Activated CD8-positive, alpha-beta memory T cell treated with anti-CD3 and anti-CD28 coated beads, Interleukin-2, amount 50 U/mL, for 48 hours (primary cell): ENCODE results near the gene ETFRF1.

Source experiments
- DNase-seq: peaks from one replicate; pipeline ENCODE4 v3.0.0-alpha.2; 2020

The ETFRF1 gene, protein sequence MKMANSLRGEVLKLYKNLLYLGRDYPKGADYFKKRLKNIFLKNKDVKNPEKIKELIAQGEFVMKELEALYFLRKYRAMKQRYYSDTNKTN

DNA sequence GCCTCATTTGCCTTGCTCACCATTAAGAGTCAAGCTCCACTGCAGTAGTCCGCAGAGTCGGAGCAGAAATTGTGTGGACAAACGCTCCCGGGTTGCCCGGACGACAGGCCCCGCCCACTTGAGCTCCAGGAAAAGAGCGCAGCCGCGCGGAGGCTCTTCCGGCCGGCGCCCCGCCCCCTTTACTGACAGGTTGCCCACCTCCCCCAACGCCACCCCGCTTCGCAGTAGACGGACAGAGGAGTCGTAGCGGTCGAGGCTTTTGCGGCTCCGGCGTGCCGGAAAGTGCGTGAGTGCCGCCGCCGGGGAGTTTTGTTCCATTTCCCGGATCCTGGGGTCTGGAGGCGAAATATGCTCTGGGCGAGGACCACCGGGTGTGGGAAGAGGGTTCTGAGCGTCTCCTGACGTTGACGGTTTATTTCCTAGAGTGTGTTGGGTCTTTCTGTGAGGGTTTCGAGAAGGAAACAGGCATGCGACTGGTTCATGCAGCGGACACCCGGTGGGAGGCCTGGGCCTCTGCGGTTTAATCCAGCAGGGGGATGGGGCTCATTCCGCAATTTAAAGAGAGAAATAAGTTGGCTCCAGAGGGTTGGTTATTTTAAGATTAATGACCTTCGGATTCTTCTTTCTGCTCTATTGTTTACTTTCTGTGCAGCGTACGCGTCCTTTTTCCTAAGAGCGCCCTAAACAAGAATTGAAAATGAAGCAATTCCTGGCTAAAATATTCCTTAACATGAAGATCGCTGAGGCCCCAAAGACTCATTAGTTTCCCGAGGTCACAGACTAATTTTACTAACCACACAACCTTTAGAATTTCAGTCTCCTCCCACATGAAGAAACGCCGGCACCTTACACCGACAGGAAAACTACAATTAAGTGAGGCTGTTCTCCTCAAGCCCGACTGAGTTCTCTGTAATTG, at the start of gene ETFRF1, which contains the start of gene DNAI7:
Gene ETFRF1 (plus strand): TSS at position 182 of the 916 bp plus-strand sequence. CDS start 8,720 bp downstream, outside the sequence.
Gene DNAI7 (minus strand): TSS at position 105 of the 916 bp plus-strand sequence. CDS start 82 bp downstream, at position 23.
- DNase-seq: peak; percentile 97

DNA sequence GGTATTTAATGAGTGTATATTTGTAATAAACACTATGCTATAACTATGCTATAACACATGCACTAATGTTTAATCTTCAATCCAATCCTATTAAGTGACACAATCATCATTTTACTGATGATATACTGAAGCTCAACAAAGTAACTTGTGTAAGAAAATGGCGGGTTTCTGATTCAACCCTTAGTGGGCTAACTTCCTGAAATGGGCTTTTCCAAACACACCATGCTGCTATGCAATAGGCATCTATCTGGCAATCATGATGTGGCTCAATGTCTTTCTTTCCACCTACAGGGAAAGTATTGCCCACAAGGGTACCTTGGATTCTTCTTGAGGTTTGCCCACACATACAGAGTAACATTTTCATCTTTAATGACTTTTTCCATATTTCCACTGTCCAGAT, 48.4 kb upstream of the ETFRF1 start:
- no peak for DNase-seq

DNA sequence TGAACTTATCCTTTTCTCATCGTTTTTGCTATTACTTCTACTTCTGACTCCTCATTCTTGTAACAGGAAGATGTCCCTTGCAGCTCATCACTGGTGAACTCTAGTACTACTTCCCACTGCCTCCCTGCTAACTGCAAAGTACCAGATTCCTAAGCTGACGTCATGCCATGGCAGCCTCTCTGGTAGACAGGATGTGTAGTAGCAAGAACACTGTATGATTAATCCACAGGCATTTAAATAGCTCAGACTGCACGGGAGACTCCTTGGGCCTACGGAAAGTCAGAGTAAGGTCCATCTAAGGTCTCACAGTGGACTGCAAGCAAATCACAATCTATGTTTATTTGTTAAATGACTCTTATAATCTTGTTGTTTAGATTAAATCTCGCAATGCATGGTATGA, 43.6 kb upstream of the ETFRF1 start:
- no peak for DNase-seq

DNA sequence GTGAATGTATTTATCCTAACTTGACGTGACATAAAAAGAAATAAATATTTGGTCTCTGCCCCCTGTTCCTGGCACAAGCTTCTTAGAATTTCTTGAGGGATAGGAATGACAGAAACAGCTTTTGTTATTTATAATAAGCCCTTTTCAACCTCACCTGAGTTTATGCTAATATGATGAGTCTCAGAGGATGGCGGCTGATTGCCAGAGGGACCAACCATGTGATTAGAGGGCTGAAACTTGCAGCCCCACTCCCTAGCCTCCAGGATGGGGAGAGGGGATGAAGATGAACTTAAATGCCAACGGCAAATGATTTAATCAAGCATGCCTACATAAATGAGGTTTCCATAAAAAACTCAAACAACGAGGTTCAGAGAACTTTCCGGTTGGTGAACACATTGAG, 43.0 kb upstream of the ETFRF1 start:
- DNase-seq: no peak

DNA sequence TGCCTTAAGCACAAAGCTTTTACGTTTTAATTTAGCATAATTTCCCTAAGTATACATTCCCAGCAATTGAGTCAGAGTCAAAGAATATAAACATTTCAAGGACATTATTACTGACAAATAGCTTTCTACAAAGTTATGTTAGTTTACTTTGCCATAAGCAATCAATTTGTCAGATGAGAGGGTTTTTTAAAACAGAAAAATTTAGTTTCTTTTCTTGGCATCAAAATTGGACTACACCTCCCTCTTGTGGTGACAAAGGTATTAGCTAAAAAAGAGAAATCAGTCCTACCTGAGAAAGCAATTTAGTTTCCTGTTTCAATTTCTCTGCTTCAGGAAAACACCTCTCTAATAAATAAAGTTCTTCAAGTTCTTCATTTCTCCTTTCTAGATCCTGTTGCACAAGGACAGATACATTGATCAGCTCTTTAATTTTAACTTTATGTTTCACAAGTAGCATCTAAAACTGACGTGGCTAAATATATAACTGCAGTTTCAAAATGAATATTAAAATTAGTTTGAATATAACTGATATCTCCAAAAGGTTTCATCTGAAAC, 39.9 kb upstream of the ETFRF1 start:
- DNase-seq: no peak

DNA sequence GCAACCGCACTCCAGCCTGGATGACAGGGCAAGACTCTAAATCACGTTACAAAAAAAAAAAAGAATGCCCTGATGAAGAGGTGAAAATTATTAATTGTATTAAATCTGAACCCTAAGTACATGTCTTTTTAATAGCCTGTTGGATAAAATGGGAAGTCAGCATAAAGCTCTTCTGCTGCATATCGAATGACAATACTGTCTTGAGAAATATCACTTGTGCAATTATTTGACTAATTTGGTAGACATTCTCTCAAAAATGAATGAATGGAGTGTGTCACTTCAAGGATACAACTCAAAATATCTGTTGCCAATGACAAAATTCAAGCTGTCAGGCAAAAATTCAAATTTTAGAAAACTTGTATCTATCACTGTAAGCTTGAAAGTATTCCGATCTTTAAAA, 39.0 kb upstream of the ETFRF1 start:
- no peak for DNase-seq

DNA sequence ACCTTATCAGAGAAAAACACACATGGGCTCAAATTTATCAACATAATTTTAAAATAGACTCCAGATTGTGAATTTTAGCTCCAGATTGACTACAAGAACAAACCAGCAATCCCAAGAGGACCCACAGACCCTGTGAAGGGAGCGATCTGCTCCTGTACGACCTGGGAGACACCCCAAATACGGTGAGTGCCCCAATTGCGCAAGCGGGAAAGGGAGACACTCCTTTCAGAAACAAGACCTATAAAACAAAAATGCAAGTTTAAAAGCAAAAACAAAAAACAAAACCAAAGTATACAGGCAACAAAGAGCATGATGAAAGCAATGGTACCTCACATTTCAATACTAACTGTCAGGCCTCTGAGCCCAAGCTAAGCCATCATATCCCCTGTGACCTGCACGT, 32.2 kb upstream of the ETFRF1 start:
- no peak for DNase-seq

DNA sequence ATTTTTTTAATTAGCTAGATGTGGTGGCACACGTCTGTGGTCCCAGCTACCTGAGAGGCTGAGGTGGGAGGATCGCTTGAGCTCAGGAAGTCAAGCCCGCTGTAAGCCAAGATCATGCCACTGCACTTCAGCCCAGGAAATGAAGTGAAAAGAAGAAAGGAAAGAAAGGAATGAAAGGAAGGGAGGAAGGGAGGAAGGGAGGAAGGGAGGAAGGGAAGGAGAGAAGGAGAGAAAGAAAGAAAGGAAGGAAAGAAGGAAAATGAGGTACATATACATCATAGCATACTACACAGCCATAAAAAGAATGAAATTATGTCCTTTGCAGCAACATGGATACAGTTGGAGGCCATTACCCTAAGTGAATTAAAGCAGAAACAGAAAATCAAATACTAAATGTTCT, 12.3 kb upstream of the ETFRF1 start:
- no peak for DNase-seq

DNA sequence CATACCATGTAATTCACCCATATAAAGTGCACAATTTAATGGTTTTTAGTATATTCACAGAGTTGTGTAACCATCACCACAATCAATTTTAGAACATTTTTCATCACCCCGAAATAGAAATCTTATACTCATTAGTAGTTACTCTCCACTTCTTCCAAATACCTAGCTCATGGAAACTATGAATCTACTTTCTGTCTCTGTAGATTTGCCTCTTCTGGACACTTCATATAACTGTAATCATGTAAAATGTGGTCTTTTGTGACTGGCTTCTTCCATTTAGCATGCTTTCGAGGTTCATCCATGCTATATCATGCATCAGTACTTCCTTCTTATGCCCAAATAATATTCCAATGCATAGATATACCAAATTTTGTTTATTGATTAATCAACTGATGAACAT, 10.9 kb upstream of the ETFRF1 start:
- no peak for DNase-seq

DNA sequence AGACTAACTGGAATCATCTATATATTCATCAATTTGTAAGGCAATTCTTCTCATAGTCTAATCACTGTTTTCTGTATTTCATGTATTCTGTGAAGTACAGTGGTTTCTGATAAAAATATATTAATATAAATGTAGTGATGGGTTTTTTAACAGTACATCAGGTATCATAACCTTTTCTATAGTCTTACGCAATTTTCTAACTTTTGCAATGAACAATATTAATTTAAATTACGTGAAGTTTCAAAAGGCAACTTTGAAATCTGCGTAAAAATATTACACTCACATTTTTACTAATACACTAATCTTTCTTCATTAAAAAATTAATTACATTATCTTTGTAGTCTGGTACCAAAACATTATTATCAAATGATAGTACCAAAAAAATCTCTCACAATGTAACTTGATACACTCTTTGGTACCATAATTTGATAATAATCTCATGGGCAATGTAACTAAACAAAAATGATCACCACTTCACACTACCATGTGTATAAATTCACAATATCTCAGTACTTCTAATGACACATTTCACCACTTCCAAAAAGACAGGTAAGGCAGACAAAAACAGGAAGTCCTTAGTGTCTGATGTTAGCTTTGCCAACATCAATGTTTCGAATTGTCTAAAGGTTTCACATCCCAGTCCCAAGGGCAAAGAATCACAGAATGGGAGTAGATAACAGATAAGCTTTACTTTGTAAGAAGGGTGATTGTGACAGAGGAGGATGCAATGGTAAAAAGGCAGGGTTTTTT, 8.8 kb upstream of the ETFRF1 start:
- no peak for DNase-seq

DNA sequence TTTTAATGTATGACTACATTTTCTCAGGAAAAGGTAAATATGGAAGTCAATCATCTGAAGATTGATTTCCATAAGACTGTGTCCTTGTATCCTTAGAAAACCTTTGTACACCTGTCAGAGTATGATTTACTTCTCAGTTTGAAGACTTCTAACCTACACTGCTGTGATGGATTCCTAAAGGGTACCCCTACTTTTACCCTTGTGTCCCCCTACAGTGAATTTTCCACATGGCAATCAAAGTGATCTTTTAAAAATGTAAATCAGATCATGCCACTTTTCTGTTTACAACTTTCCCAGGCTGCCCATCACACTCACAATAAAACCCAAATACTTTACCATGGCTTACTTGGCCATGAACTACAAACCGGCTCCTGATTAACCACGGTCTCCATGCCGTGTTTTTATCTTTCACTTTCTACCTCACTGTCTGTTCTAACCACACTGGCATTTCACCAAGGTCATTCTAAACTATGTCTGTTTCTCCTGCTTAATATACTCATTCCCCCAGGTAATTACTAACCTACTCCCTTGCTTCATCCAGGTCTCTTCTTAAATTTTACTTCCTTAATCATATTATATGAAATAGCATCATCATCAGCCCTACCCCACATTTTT, 8.1 kb upstream of the ETFRF1 start:
- no peak for DNase-seq

DNA sequence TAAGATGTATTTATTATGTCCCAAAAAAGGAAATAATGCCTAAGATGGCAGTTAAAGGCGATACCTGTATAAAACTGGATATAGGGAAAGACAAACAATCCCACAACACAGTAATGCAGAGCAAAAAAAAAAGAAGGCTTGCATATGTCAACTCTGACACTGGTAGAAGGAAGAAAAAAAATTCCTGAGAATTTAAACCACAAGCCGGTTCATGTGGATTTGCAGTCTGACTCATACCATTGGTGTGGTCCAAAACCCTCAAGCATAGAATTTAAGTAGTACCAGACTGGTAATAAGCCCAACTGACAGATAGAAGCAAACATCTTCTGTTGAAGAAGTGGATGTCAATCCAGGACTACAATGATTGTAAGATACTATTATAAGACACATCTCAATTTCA, 7.3 kb upstream of the ETFRF1 start:
- DNase-seq: no peak

DNA sequence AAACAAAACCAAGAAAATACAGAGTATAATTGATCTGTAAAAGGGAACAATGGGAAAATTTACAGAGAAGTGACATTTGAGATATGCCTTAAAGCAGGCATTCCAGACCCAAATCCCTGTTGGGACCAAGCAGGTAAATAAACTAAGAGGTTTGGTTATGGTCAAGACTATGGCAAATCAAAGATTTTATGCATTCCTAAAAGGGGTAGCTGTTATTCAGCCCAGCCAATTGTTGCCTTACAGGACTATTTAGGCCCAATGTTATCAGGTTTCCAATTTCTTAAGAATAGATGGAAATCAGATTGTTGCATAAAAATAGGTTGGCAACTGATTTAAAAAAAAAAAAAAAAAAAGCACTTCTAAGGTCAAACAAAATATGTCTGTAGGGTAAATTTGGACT, 5.4 kb upstream of the ETFRF1 start:
- no peak for DNase-seq

DNA sequence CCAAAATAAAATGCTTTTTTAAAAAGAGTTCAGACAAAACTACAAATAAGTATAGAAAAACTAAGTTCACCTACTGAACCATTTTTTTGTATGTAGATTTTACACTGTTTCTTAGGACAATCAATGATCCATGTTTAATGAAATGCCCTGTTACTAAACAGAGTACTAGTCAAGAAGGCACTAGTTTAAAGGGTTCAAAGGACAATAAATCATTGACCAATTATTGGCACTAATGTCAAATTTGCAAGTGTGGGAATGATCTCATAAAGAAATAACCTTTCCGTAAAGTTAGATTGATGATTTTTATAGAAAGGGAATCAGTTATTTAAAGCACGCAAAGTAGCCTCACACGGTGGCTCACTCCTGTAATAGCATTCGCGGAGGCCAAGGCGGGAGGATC, 4.2 kb upstream of the ETFRF1 start:
- DNase-seq: no peak

DNA sequence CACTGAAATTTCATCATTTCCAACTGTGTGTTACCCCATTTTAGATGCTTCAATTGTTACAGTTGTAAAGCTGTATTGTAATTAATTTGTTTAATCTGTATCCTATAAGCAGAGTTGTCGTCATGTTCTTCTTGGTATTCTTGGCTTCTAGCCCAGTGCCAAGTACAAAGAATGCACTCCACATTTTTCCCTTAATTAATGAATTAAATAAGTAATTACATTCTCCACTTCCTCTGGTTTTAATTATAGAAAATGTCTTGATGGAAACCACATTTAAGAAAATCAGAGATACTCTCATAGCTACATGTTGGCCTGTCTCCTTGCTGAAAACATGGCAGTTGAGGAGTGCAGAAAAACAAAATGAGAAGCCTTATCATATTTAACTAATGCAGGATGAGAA, 823 bp upstream of the ETFRF1 start:
- no peak for DNase-seq

DNA sequence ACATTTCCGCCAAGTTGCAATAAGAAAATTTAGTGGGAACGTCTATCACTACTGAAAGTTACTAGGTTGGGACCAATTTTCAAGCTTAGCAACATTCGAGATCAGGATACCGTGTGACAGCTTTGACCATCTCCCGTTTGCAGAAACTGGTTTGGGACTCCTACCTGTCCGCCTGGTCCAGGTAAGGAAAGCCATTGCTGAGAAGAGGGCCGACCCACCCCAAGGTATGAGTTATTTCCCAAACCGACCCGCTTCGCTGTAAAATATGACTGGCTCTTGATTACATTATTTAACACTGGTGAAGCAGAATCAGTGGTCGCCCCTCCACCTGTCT, 348 bp upstream of the ETFRF1 start:
- no peak for DNase-seq

DNA sequence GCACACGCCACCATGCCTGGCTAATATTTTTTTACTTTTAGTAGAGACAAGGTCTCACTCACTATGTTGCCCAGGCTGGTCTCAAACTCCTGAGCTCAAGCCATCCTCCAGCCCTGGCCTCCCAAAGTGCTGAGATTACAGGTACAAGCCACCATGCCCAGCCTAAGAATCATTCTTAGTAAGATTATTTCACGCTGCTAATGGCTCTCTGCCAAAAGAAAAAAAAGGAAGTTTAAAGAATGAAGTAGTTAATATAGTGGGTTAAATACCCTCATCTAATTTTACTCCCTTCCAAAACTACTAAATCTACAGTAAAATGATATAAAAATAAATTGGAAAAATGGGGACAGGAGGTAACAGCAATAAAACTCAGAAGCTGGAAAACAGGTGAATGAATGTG, 2.6 kb downstream of the ETFRF1 start:
- no peak for DNase-seq

DNA sequence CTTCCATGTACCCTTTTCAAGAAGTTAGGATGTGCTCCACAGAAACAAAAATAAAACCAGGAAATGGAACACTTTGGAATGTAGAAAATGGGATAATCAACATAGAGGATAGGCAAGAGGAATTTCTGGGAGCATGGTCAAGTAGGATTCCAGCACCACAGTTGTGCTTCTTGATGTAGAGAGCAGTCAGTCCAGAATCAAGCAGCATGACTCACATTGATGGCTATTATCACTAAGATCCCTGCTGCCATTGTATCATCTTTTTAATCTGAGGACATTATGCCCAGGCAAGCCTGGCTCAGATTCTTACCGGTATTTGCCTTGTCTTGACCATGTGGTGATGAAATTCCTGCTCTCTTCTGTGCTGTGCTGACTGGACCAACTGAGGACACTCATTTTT, 5.7 kb downstream of the ETFRF1 start:
- DNase-seq: no peak

DNA sequence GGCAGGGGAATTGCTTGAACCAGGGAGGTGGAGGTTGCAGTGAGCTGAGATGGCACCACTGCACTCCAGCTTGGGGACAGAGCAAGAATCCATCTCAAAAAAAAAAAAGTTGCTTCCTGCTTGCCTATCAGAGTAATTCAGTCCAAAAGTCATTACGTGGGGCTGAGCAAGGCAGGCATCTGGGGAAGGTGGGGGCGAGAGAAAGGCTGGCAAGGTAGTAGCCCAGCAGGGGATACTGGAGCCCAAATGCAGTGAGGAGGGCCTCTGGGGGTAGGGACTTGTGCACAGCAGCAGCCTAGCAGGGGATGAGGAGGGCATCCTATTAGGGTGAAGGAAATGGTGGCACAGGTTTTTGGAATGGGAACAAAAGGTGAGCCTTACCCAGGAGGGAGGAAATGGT, 7.1 kb downstream of the ETFRF1 start:
- DNase-seq: no peak

DNA sequence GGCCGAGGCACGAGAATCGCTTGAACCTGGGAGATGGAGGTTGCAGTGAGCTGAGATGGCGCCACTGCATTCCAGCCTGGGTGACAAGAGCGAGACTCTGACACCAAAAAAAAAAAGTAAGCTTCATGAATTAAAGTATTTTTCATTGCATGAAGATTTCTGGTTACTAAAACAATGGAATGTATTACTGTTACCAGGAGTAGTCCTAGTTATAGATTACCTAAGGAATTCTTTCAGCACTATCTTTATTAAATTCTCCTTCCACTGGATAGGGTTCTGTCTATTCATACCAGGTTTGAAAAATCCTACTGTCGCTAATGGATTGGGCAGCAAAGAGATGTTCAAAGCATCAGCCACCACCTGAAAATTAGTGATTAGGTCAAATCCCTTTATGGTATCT, 12.4 kb downstream of the ETFRF1 start:
- DNase-seq: no peak

DNA sequence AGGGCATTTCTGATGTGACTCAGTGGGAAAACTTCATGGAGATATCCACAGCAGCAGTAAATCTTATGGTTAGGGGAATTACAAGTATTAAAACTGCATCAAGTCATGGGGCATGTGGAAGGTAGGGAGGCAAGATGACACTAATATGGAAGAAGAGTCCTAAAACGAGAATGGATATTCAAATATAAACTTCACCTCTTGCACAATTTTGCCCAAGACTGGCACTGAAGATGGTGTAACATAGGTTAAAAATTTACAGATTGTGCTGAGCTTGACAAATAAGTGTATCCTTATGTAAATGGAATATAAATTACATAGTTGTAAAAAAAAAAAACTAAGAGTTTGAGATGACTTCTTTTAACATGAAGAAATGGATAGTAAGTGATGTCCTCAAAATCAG, 12.8 kb downstream of the ETFRF1 start:
- DNase-seq: no peak

DNA sequence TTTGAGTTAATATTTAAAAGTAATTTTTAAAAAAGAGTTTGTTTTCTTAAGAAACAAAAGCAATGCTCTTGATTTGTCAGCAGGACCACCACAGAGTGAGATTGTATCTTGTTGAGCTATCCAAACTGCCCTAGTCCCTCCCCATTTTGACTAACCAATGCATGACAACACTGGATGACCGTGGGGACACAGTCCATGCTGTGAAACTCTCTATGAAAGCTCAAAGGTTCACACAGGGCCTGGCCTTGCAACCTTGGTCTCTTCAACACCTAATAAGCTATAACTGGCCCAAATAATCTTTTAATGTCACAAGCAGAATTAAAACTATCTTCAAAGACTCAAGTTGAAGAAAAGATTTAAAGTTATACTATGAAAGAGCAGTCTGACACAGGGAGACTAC, 13.5 kb downstream of the ETFRF1 start:
- DNase-seq: no peak

DNA sequence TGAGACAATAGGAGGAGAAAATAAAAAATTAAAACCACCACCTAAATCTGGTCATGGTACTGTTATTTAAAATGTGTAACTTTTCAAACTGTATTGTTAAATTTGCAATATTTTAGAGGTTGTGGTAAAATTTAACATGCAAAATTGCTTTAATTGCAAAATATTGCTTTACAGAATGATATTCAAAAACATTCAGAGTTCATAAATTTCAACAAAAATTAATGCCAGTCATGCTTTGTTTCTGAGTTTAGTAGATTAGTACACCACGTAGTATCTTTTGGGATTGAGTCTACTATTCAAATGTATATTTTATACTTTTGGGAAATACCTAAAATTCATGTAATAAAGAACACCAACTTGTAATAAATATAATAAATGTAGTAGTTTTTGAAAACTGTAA, 18.3 kb downstream of the ETFRF1 start:
- DNase-seq: no peak
